HG03469 (cell line): ENCODE data around the gene NBPF1.
"Not testable (repeated sequence)": the region's sequence is repeated elsewhere in the genome, so short reads cannot be mapped to it uniquely, and the experiment has no call there.

Experiments
- ATAC-seq: cut with Tn5 transposase; IDR thresholded peaks from one replicate; pipeline ENCODE4 v1.9.1; 2021; ENCODE audit warnings: mild to moderate bottlenecking, moderate library complexity, moderate number of reproducible peaks; ENCODE audit not compliant: unreplicated experiment

The NBPF1 gene

GRCh38 chr1:16642025-16642966 lies 28.9 kb upstream of the NBPF1 start:
- ATAC-seq, result not testable (repeated sequence)

- not testable (repeated sequence) for ATAC-seq
Measured at GRCh38 chr1:16641159-16641975, 28.0 kb upstream of the NBPF1 start.

- ATAC-seq, result not testable (repeated sequence)
Measured at GRCh38 chr1:16639091-16640031, 26.0 kb upstream of the NBPF1 start.

- ATAC-seq, result not testable (repeated sequence)
Measured at GRCh38 chr1:16637941-16638778, 24.8 kb upstream of the NBPF1 start.

- not testable (repeated sequence) for ATAC-seq
Measured at GRCh38 chr1:16636551-16637195, 23.3 kb upstream of the NBPF1 start.

- ATAC-seq, result not testable (repeated sequence)
Measured at GRCh38 chr1:16635959-16636358, 22.6 kb upstream of the NBPF1 start.

GRCh38 chr1:16633540-16634282 lies 20.3 kb upstream of the NBPF1 start:
- ATAC-seq, result not testable (repeated sequence)

GRCh38 chr1:16632044-16632850 lies 18.9 kb upstream of the NBPF1 start:
- not testable (repeated sequence) for ATAC-seq

GRCh38 chr1:16631248-16632043 lies 18.1 kb upstream of the NBPF1 start:
- no peak for ATAC-seq

GRCh38 chr1:16630661-16631247 lies 17.4 kb upstream of the NBPF1 start:
- no peak for ATAC-seq

- not testable (repeated sequence) for ATAC-seq
Measured at GRCh38 chr1:16629916-16630530, 16.7 kb upstream of the NBPF1 start.

- no peak for ATAC-seq
Measured at GRCh38 chr1:16628361-16629111, 15.2 kb upstream of the NBPF1 start.

- ATAC-seq, result not testable (repeated sequence)
Measured at GRCh38 chr1:16626409-16626983, 13.1 kb upstream of the NBPF1 start.

GRCh38 chr1:16625497-16626408 lies 12.4 kb upstream of the NBPF1 start:
- ATAC-seq, result no peak
